HEK293 (cell line): ENCODE results near the gene TRAP1.

Experiments
- ATF2 ChIP-seq: fragments of 450-650 bp; formaldehyde crosslinking; IDR thresholded peaks from 2 replicates; pipeline ENCODE4 v1.5.1; 2016; ENCODE audit warnings: missing biosample characterization, missing genetic modification characterization, low read depth
- CTCF ChIP-seq: fragments of 450-650 bp; formaldehyde crosslinking; IDR thresholded peaks from 2 replicates; pipeline ENCODE4 v1.5.1; 2016; ENCODE audit warnings: missing biosample characterization, missing genetic modification characterization
- YY1 ChIP-seq: fragments of 450-650 bp; formaldehyde crosslinking; IDR thresholded peaks from 2 replicates; pipeline ENCODE4 v1.5.1; 2018; ENCODE audit warnings: missing biosample characterization, missing genetic modification characterization
- ZBTB11 ChIP-seq: fragments of 450-650 bp; formaldehyde crosslinking; conservative IDR thresholded peaks from 2 replicates; pipeline ENCODE4 v1.5.1; 2016; ENCODE audit warnings: low read depth, missing biosample characterization, missing genetic modification characterization
- ZBTB17 ChIP-seq: fragments of 450-650 bp; formaldehyde crosslinking; IDR thresholded peaks from 2 replicates; pipeline ENCODE4 v1.5.1; 2016; ENCODE audit warnings: missing biosample characterization, missing genetic modification characterization
- ZEB2 ChIP-seq: fragments of 450-650 bp; formaldehyde crosslinking; IDR thresholded peaks from 2 replicates; pipeline ENCODE4 v1.5.1; 2016; ENCODE audit warnings: missing biosample characterization, missing genetic modification characterization
- ZNF114 ChIP-seq: fragments of 450-650 bp; formaldehyde crosslinking; IDR thresholded peaks from 2 replicates; pipeline ENCODE4 v1.5.0; 2017; ENCODE audit warnings: missing biosample characterization, missing genetic modification characterization
- ZNF146 ChIP-seq: fragments of 450-650 bp; formaldehyde crosslinking; IDR thresholded peaks from 2 replicates; pipeline ENCODE4 v1.5.1; 2016; ENCODE audit warnings: missing biosample characterization, missing genetic modification characterization
- ZNF596 ChIP-seq: fragments of 450-650 bp; IDR thresholded peaks from 2 replicates; pipeline ENCODE4 v1.5.0; 2018; ENCODE audit warnings: missing biosample characterization, mild to moderate bottlenecking, missing genetic modification characterization, moderate library complexity
- ZSCAN18 ChIP-seq: fragments of 450-650 bp; formaldehyde crosslinking; IDR thresholded peaks from 2 replicates; pipeline ENCODE4 v1.5.1; 2016; ENCODE audit warnings: missing biosample characterization, missing genetic modification characterization

- TF ChIP-seq ZNF146 (tag by site-specific recombination) (no peak), ZNF596 (no peak), ZSCAN18 (tag by site-specific recombination) (no peak), ZEB2 (no peak), ZBTB11 (tag by site-specific recombination) (no peak), ZBTB17 (tag by site-specific recombination) (no peak), YY1 (tag by site-specific recombination) (no peak), ATF2 (tag by site-specific recombination) (no peak), CTCF (tag by site-specific recombination) (no peak), ZNF114 (tag by site-specific recombination) (no peak)
Measured at GRCh38 chr16:3739636-3740035, 22.3 kb upstream of the TRAP1 start.
